Measurements from ENCODE around the gene LRRC66.

Gene LRRC66

GRCh38 chr4:52014903-52015302 lies 5.3 kb downstream of the LRRC66 start:
- no peak for DNase-seq (ENCODE audit: low spot score)

DNA sequence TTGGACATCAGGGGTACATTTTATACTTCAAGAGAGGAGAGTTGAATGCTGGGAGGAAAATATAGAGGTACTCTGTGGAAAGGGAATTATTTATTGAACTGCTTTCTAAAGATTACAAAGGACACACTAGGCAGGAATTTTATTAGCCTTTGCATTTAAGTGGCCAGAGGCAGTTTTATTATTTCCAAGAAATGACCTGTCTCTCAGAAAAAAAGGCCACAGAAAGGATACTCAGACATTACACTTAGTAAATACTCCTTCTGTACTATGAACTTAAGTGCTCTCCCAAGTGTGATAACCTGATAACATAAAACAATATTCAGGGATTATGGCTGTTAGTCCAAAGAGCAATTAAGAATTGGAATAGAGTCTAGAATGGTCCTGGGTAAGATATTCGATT lies 7.5 kb downstream of the LRRC66 start:
- no peak for DNase-seq (ENCODE audit: low spot score)

- DNase-seq (ENCODE audit: low spot score) = no peak
Measured at GRCh38 chr4:52010986-52011385, 9.2 kb downstream of the LRRC66 start.

DNA sequence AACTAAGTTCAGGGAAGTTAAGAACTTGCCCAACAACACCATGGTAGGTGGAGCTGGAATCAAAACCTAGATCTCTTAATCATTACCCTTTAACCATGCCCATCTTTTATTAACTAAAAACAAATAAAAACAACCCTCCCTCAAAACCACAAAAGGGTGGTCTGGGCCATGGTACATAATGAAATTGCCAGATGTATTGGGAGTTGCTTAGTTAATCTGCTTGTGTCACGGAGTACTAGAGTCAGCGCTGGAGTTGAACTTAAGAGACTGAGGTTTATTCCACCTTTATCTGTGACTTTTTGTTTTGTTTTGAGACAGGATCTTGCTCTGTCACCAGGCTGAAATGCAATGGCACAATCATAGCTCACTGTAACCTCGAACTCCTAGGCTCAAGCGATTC lies 13.3 kb downstream of the LRRC66 start:
- peak; percentile 28 for DNase-seq (ENCODE audit: low spot score)

- DNase-seq (ENCODE audit: low spot score) = no peak
Measured at GRCh38 chr4:52005604-52006273, 14.4 kb downstream of the LRRC66 start.

GRCh38 chr4:52004414-52004813 lies 15.7 kb downstream of the LRRC66 start:
- DNase-seq (ENCODE audit: low spot score) = no peak

DNA sequence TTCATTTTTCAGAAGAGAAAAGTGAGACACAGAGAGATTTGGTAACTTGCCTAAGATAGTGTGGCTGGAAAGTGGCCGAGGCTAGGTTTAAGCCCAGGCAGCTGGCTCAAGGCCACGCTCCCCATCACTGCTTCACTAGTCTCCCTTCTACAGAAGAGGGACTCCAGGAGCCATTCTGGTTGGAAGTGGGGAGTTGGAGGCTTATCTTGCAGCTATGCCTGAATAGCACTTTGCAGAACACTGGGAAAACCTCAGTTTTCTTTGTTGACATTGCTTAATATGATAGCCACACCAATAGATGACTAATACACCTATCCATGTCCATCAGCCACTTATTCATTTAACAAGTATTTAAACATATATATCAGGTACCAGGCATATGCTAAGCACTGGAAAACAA lies 18.5 kb downstream of the LRRC66 start:
- no peak for DNase-seq (ENCODE audit: low spot score)

DNA sequence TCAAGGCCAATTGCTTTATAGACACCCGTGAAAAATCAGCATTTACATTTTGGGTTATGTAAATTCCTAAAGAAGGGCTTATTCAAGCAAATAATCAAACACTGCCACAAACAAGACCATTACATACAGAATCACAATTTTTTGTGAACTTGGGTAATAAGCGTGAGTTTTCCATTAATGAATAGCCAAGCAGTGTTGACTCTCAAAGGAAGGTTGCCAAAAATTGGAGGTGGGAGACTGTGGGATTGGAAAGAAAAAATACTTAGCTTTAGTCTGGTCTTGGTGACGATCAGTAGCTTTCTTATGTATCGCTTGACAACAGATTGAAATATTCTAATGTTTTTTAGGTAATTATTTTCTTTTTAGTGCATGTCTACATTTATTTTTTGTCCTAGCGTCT lies 20.9 kb downstream of the LRRC66 start:
- no peak for DNase-seq (ENCODE audit: low spot score)

DNA sequence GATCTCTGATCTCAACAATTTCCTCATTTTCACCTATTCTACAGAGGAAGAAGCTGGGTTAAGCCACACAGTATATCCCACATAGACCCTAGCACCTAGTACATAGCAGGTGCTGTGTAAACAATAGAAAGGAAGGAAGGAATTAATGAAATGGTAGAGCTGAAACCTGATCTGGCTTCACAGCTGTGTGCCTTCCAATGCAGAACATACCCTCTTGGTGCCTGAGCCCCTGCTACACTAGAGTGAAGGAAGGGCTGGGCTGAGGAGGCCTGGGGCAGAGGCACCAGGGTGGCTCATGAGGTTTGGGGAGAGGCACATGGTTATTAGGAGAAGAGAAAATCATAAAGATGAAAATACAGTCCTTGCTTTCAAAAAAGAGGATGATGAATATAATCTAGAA lies 21.3 kb downstream of the LRRC66 start:
- DNase-seq (ENCODE audit: low spot score) = no peak

- DNase-seq (ENCODE audit: low spot score) = no peak
Measured at GRCh38 chr4:51997647-51998046, 22.5 kb downstream of the LRRC66 start.

DNA sequence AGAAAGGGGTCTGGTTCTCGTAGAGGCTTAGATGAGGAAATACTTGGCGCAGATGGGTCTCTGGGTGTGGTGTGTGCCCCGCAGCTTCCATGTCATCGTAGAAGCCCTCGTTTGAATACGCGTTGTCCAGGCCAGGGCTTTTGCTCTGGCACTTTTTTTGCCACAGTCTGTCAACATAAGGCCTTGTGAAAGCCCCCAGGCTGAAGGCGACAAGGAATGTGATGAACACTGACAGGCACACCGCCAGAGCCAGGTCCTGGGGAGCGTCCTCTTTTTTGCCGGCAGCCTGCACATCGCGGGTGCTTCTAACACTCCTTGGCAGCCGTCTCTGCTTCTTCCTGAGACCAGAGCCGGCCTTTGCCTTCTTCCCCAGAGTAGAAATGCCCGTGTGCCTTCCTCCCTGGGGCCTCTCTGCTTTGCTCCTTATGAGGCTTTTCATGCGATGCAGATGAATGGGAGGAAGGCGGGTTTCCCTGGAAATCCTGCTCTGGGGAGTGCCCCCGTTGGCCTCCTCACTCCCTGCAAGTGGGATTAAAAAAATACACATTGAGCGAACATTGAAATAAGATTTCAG lies 24.4 kb downstream of the LRRC66 start:
- DNase-seq (ENCODE audit: low spot score) = no peak

GRCh38 chr4:51965862-51966261 lies 54.3 kb downstream of the LRRC66 start:
- no peak for DNase-seq (ENCODE audit: low spot score)

GRCh38 chr4:51963841-51964517 lies 56.2 kb downstream of the LRRC66 start:
- DNase-seq (ENCODE audit: low spot score) = no peak

GRCh38 chr4:51960486-51960885 lies 59.7 kb downstream of the LRRC66 start:
- peak; percentile 82 for DNase-seq (ENCODE audit: low spot score)

DNA sequence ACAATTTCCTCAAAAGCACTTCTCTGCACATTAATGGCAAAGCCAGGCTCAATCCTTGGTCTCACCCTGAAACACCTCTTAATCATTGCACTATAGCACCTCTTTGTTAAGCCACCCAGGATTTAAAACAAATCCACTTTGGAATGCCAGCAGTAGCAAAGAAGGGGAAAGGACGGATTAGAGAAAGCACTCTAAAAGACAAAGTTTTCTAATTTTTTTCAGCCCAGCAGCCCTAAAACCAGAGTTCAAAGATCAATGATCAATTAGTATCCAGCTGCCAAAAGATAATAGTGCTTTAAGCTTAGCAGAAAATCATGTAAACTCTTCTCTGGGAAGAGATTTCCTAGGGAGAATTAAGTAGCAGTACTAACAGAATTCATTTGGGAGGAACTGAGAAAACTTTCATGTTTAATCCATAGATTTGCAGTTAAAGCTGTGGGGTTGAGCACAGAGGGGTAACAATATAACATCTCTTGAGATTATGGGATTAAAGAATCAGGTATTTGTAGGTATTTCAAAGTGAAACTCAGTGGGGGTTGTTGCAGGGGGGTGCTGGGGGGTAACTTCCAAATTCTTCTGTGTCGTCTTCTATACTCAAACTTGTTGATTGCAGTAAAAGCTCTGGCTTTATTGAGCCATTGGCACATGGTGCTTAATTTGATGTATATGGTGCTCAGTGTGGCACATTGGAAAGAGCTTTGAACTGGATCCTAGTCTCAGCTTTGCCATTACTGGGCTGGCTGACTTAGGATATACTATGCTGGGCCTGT lies 61.8 kb downstream of the LRRC66 start:
- DNase-seq (ENCODE audit: low spot score) = no peak

Measured in LoVo (cell line).